Measurements from ENCODE around the gene TGFA.

- TF ChIP-seq, protein P1, sequence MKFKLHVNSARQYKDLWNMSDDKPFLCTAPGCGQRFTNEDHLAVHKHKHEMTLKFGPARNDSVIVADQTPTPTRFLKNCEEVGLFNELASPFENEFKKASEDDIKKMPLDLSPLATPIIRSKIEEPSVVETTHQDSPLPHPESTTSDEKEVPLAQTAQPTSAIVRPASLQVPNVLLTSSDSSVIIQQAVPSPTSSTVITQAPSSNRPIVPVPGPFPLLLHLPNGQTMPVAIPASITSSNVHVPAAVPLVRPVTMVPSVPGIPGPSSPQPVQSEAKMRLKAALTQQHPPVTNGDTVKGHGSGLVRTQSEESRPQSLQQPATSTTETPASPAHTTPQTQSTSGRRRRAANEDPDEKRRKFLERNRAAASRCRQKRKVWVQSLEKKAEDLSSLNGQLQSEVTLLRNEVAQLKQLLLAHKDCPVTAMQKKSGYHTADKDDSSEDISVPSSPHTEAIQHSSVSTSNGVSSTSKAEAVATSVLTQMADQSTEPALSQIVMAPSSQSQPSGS (tag by site-specific recombination; IDR thresholded peaks at IDR 0.05; ENCODE audit: low read depth) = no peak
- no peak for TF ChIP-seq FEZF1 (tag by site-specific recombination; IDR thresholded peaks at IDR 0.05)
- no peak for TF ChIP-seq ZSCAN4 (tag by site-specific recombination; IDR thresholded peaks at IDR 0.05)
- TF ChIP-seq ZNF416 (tag by site-specific recombination; IDR thresholded peaks at IDR 0.05) = no peak
- TF ChIP-seq, protein P2, sequence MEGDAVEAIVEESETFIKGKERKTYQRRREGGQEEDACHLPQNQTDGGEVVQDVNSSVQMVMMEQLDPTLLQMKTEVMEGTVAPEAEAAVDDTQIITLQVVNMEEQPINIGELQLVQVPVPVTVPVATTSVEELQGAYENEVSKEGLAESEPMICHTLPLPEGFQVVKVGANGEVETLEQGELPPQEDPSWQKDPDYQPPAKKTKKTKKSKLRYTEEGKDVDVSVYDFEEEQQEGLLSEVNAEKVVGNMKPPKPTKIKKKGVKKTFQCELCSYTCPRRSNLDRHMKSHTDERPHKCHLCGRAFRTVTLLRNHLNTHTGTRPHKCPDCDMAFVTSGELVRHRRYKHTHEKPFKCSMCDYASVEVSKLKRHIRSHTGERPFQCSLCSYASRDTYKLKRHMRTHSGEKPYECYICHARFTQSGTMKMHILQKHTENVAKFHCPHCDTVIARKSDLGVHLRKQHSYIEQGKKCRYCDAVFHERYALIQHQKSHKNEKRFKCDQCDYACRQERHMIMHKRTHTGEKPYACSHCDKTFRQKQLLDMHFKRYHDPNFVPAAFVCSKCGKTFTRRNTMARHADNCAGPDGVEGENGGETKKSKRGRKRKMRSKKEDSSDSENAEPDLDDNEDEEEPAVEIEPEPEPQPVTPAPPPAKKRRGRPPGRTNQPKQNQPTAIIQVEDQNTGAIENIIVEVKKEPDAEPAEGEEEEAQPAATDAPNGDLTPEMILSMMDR (tag by site-specific recombination; IDR thresholded peaks at IDR 0.05) = no peak
- TF ChIP-seq ZNF664 (tag by site-specific recombination; IDR thresholded peaks at IDR 0.05) = no peak
- no peak for TF ChIP-seq KLF1 (tag by site-specific recombination; IDR thresholded peaks at IDR 0.05)
- no peak for TF ChIP-seq SP2 (tag by site-specific recombination; IDR thresholded peaks at IDR 0.05)
- no peak for TF ChIP-seq ZNF10 (tag by site-specific recombination; IDR thresholded peaks at IDR 0.05)
- TF ChIP-seq YY1 (tag by site-specific recombination; IDR thresholded peaks at IDR 0.05) = no peak
- no peak for TF ChIP-seq ZNF596 (tag by site-specific recombination; IDR thresholded peaks at IDR 0.05)
- TF ChIP-seq ZSCAN30 (tag by site-specific recombination; IDR thresholded peaks at IDR 0.05) = no peak
- no peak for TF ChIP-seq TCF7L2 (IDR thresholded peaks at IDR 0.05; ENCODE audit: borderline replicate concordance, low read depth, low read length)
- TF ChIP-seq TSHZ1 (tag by site-specific recombination; IDR thresholded peaks at IDR 0.05; ENCODE audit: borderline replicate concordance) = no peak
These were observed 34.2 kb downstream of the TGFA start for GRCh38 chr2:70519453-70519852.

All from HEK293 (cell line).